AG10803 (cell line): Measurements from ENCODE around the gene UBTD1.

ENCODE experiments used
- DNase-seq: peaks from one replicate; pipeline ENCODE4 v3.0.0; 2010; ENCODE audit warnings: low read depth
- H3K4me3 ChIP-seq: 2 replicates; pipeline ENCODE4 v1.5.1; 2011; ENCODE audit warnings: mild to moderate bottlenecking, low read length, control low read depth
- TF ChIP-seq, protein P1 (sequence below): conservative IDR thresholded peaks from 2 replicates; pipeline ENCODE4 v1.5.1; 2011; ENCODE audit warnings: mild to moderate bottlenecking, low read length, control low read depth, inconsistent platforms

UBTD1 gene, protein sequence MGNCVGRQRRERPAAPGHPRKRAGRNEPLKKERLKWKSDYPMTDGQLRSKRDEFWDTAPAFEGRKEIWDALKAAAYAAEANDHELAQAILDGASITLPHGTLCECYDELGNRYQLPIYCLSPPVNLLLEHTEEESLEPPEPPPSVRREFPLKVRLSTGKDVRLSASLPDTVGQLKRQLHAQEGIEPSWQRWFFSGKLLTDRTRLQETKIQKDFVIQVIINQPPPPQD

DNA sequence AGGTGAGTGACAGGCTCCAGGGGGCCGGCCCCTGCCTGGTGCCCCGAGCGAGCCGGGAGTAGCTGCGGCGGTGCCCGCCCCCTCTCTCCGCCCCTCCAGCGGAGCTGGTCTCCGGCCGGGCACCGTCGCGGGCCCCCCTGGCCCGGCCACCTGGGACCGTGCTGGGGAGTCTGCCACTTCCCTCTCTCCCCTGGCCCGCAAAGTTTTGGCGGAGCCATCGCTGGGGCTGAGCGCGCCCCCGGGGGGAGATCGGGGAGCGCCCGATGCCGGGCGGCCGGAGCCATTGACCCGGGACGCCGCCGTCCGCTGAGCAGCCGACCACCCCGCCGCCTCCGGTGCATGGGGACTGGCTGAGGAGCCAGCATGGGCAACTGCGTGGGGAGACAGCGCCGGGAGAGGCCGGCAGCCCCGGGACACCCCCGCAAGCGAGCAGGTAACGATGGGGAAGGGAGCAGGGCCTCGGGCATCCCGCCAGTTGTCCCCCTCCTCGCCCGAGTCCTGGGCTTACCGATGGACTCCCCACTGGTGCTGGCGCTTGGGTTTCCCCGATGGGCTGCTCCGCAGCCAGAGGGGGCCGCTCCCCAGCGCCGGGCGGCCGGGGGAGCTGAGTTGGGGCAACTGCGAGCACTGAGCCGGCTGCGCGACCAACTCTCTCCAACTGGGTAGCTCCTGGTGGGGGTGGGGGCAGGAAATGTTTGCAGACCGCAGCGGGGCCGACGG lies at the start of gene UBTD1:
UBTD1 (plus strand) TSS at position 84 of the 720 bp plus-strand sequence; CDS start at position 364, 280 bp downstream.
- DNase-seq, result peak; percentile 49
- TF ChIP-seq, protein P1, sequence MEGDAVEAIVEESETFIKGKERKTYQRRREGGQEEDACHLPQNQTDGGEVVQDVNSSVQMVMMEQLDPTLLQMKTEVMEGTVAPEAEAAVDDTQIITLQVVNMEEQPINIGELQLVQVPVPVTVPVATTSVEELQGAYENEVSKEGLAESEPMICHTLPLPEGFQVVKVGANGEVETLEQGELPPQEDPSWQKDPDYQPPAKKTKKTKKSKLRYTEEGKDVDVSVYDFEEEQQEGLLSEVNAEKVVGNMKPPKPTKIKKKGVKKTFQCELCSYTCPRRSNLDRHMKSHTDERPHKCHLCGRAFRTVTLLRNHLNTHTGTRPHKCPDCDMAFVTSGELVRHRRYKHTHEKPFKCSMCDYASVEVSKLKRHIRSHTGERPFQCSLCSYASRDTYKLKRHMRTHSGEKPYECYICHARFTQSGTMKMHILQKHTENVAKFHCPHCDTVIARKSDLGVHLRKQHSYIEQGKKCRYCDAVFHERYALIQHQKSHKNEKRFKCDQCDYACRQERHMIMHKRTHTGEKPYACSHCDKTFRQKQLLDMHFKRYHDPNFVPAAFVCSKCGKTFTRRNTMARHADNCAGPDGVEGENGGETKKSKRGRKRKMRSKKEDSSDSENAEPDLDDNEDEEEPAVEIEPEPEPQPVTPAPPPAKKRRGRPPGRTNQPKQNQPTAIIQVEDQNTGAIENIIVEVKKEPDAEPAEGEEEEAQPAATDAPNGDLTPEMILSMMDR, result no peak
- peak within 1 kb of the TSS; percentile 100 for H3K4me3 ChIP-seq

DNA sequence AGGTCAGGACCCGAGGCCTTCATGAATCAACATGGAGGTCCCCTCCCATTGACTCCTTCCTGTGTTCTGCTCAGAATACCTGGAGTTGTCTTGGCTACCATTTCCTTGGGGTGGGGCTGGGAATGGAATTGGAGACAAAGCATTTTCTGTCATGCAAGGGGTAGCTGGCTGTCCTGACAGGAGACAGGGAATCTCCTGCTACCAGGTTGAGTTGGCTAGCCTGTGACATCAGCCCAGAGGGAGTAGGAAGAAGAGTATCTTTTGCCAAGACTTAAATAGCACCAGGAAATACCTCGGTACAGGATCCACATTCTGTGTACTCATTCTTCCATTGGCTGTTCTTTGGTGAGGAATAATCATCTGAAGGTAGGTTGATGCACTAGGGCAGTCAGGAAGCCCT lies 47.9 kb upstream of the UBTD1 start:
- no peak for DNase-seq
- TF ChIP-seq, protein P1, result no peak
- no peak overlapping the region for H3K4me3 ChIP-seq

DNA sequence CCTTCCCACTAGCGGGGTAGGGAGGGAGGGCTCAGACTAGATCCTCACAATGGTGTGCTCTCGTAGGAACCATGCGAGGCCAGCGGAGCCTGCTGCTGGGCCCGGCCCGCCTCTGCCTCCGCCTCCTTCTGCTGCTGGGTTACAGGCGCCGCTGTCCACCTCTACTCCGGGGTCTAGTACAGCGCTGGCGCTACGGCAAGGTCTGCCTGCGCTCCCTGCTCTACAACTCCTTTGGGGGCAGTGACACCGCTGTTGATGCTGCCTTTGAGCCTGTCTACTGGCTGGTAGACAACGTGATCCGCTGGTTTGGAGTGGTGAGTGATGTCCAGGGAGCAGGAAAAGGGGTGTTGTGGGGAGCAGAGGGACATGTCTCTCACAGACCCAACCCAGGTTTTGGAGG lies 47.1 kb upstream of the UBTD1 start:
- TF ChIP-seq, protein P1, result no peak
- DNase-seq, result no peak
- H3K4me3 ChIP-seq, result no peak overlapping the region

DNA sequence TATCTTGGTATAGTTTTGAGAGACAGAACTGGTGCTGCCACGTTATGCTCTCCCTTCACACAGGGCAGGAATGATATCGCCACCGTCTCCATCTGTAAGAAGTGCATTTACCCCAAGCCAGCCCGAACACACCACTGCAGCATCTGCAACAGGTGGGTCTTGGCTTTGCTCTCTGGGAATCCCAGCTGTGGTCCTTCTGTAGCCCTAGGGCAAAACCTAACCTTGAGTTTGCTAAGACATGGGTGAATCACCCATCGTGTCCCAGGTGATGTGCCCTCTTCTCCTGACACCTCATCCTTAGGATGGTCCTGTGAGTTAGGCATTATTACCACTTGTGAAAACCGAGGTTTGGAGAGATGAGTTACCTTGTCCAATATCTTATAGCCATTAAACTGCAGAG lies 46.4 kb upstream of the UBTD1 start:
- H3K4me3 ChIP-seq, result no peak overlapping the region
- no peak for DNase-seq
- TF ChIP-seq, protein P1, result no peak

DNA sequence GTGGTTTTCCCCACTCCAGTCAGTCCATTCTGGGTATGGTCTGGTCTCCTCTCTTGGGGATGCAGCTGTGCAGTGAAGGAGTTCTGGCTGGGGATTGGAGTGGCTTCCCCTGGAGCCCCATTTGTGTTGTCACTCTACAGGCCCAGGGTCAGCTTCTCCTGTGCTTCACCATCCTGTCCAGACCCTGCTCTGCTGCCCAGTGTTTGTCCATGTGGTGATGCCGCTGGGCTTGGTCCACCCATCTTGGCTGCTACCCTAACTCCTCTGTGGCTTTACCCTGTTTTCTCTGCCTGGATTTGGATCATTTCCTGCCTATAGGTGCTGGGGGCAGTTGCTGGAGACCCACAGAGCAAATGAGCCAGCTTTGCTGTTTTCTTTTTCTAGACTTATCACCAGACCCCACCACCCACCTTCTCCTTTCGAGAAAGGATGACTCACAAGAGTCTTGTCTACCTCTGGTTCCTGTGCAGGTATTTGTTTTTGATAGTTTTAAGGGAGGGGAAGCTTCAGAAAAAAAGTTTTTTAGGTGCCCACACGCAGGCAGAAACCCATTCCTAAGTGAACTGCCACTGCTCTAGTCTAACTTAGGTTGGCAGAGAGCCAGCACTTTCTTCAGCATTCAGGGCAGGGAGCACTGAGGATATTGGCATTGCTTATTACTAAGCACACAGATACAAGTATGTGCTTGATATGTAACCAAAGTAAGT lies 44.2 kb upstream of the UBTD1 start:
- no peak for DNase-seq
- H3K4me3 ChIP-seq, result no peak overlapping the region
- TF ChIP-seq, protein P1, result no peak

DNA sequence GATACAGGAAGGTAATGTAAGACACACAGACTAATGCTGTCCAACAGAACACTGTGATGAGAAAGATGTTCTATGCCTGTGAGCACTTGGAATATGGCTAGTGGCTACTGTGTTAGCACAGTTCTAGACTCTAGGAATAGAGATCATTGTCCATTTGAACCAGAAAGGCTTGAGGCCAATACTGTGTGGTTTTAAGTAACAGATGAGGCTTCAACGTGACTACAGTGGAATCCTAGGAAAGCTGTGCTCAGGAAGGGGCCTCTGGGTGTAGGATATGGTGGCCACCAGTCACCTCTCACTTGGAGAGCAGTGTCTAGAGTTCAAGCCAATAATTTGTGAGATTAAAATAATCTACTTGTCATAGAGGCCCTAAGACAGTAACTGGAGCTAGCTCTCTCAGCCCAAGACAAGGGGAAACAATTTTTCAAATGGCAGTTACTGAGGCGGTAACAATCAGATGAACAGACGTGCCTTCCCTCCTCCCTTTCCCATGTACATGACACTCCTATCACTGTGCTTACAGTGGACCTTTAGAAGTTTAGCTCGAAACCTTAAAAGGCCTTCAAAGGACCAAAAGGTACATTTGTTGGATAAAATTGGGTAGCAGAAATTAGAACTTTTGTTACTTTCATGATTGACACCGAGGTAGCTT lies 42.6 kb upstream of the UBTD1 start:
- H3K4me3 ChIP-seq, result no peak overlapping the region
- TF ChIP-seq, protein P1, result no peak
- DNase-seq, result peak; percentile 33
